Neuronal stem cell (in vitro differentiated cells): Measurements from ENCODE around the gene KLHL12. TPM values are rescaled to one million over a fixed set of nuclear protein-coding genes. Genes with fewer than 3 reads are reported as not detected.

Source experiments
- DNase-seq: peaks from one replicate; pipeline ENCODE4 v3.0.0-alpha.2; 2013; ENCODE audit warnings: low spot score
- H2AFZ ChIP-seq: one replicate; pipeline ENCODE4 v1.6.1; 2013; ENCODE audit warnings: mild to moderate bottlenecking, low read length, inconsistent platforms
- H2AK5ac ChIP-seq: 2 replicates; pipeline ENCODE4 v1.6.1; 2013; ENCODE audit warnings: low read depth, mild to moderate bottlenecking, inconsistent platforms, low read length, moderate library complexity, mixed read lengths
- H2BK120ac ChIP-seq: 2 replicates; pipeline ENCODE4 v1.6.1; 2013; ENCODE audit warnings: low read depth, mild to moderate bottlenecking, inconsistent platforms, low read length, moderate library complexity, mixed read lengths
- H2BK12ac ChIP-seq: one replicate; pipeline ENCODE4 v1.6.1; 2013; ENCODE audit warnings: low read length, inconsistent platforms
- H2BK15ac ChIP-seq: 2 replicates; pipeline ENCODE4 v1.6.1; 2013; ENCODE audit warnings: mild to moderate bottlenecking, low read length, inconsistent platforms, mixed read lengths
- H2BK5ac ChIP-seq: one replicate; pipeline ENCODE4 v1.6.1; 2013; ENCODE audit warnings: inconsistent platforms, mild to moderate bottlenecking, low read length, moderate library complexity
- H3K14ac ChIP-seq: one replicate; pipeline ENCODE4 v1.6.1; 2013; ENCODE audit warnings: low read length, inconsistent platforms
- H3K18ac ChIP-seq: 2 replicates; pipeline ENCODE4 v1.6.1; 2013; ENCODE audit warnings: low read length, inconsistent platforms
- H3K23ac ChIP-seq: 2 replicates; pipeline ENCODE4 v1.6.1; 2013; ENCODE audit warnings: low read depth, mild to moderate bottlenecking, mixed read lengths, low read length, inconsistent platforms; ENCODE audit not compliant: poor library complexity
- H3K27ac ChIP-seq: replicated peaks from 3 replicates; pipeline ENCODE4 v1.5.1; 2013; ENCODE audit warnings: low read length, inconsistent platforms
- H3K27me3 ChIP-seq, 3 experiments: 2 replicates each; pipeline ENCODE4 v1.6.1; 2013; ENCODE audit warnings: low read length in 3 of 3, mild to moderate bottlenecking in 2 of 3, inconsistent platforms in 1 of 3, low read depth in 1 of 3, mixed read lengths in 1 of 3, moderate library complexity in 1 of 3; ENCODE audit not compliant: control insufficient read depth in 3 of 3, insufficient read depth in 3 of 3
- H3K36me3 ChIP-seq, 2 donors: replicated peaks in 1 of 2; 2 replicates each; pipeline ENCODE4 v1.6.1; 2013; ENCODE audit warnings: low read length in 2 of 2; ENCODE audit not compliant: control insufficient read depth in 2 of 2, insufficient read depth in 2 of 2
- H3K4ac ChIP-seq: 2 replicates; pipeline ENCODE4 v1.6.1; 2013; ENCODE audit warnings: inconsistent platforms, mild to moderate bottlenecking, low read length, moderate library complexity
- H3K4me1 ChIP-seq, 2 donors: 1 replicate in 1 of 2; 2 replicates in 1 of 2; pipeline ENCODE4 v1.6.1; 2013; ENCODE audit warnings: low read length in 2 of 2, low read depth in 1 of 2; ENCODE audit not compliant: control insufficient read depth in 2 of 2, insufficient read depth in 1 of 2
- H3K4me2 ChIP-seq: one replicate; pipeline ENCODE4 v1.6.1; 2013; ENCODE audit warnings: mild to moderate bottlenecking, low read length, inconsistent platforms; ENCODE audit not compliant: insufficient read depth, poor library complexity, severe bottlenecking
- H3K4me3 ChIP-seq, 2 donors: 2 replicates each; pipeline ENCODE4 v1.5.1; 2013; ENCODE audit warnings: low read length in 2 of 2, mild to moderate bottlenecking in 2 of 2, inconsistent platforms in 1 of 2, moderate library complexity in 1 of 2
- H3K79me1 ChIP-seq: one replicate; pipeline ENCODE4 v1.6.1; 2013; ENCODE audit warnings: low read depth, mild to moderate bottlenecking, inconsistent platforms, low read length, moderate library complexity
- H3K9ac ChIP-seq: one replicate; pipeline ENCODE4 v1.6.1; 2013; ENCODE audit warnings: mild to moderate bottlenecking, low read depth, low read length, inconsistent platforms; ENCODE audit not compliant: poor library complexity
- H3K9me3 ChIP-seq, 2 donors: replicated peaks in 1 of 2; 2 replicates each; pipeline versions ENCODE3 to v1.6.1; 2013; ENCODE audit warnings: low read length in 2 of 2, mild to moderate bottlenecking in 2 of 2, inconsistent platforms in 1 of 2, low read depth in 1 of 2, mixed read lengths in 1 of 2, moderate library complexity in 1 of 2; ENCODE audit not compliant: control insufficient read depth in 2 of 2, insufficient read depth in 1 of 2
- H4K8ac ChIP-seq: one replicate; pipeline ENCODE4 v1.6.1; 2013; ENCODE audit warnings: low read depth, mild to moderate bottlenecking, inconsistent platforms, low read length, moderate library complexity
- H4K91ac ChIP-seq: one replicate; pipeline ENCODE4 v1.6.1; 2013; ENCODE audit warnings: low read length, low read depth, mild to moderate bottlenecking, inconsistent platforms; ENCODE audit not compliant: poor library complexity
- WGBS, 2 donors: extraction: QIAGEN DNeasy Blood & Tissue Kit; methylation state at CpG; one replicate each; pipeline ENCODE4 v1.1.7; 2013; ENCODE audit warnings: missing lambda C conversion rate in 2 of 2, mixed read lengths in 1 of 2; ENCODE audit not compliant: insufficient read length in 2 of 2, insufficient replicate concordance in 1 of 2; ENCODE audit errors: extremely low coverage in 2 of 2; 5-methylcytosine and 5-hydroxymethylcytosine counted together
- polyA plus RNA-seq, 2 experiments: library from polyadenylated mRNA; stranded (reverse); fragments of 200-250 nt; gene quantifications; one replicate each; pipeline ENCODE4 v1.2.3, GENCODE V29; 2013

The KLHL12 gene
- 20.0 TPM for polyA plus RNA-seq (2013, experiment 1 of 2)
- polyA plus RNA-seq (2013, experiment 2 of 2) = 20.3 TPM

DNA sequence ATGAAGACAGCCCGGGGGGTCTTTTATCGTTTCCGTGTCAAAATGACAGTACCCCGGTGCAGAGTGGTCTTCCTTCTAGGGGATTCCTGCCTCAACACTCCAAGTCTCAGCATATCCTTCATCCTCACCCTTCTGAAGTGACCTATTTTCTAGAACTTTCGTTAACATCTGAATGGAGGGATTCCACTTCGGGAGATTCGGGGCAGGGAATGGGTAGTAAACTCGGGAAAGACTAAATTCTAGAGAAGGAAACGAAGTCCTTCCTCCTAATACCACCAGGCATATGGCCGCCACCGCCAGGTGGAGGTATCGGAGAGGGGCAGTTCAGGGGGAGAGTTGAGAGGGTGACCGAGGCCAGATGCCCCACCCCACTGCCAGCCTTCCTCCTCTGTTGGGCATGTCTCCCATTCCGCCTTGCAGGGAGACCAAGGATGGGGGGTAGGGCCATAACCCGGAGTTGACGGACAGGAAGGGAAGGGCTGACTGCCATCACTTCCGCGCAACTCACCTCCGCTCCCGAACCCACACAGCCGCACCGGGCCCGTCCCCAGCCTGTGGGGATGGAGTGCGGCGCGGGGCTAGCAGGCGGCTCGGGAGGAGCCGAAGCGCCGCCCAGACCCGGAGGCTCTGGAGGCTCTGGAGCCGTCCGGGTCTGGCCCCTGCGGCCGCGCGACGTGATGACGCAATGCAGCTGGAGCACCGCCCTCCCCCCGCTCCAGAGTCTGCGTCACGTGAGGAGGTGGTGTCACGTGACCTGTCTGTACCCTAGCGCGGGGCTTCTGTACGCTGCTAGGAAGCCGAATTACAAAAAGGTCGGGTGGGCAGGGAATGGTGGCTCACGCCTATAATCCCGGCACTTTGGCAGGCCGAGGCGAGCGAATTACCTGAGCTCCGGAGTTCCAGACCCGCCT lies at the start of gene KLHL12:
Gene KLHL12, minus strand, starts transcription at position 654 of the 911 bp plus-strand sequence. CDS start 2,072 bp downstream, outside the sequence.
- H3K18ac ChIP-seq = peak within 1 kb of the TSS; percentile 91
- no peak within 1 kb of the TSS for H2BK12ac ChIP-seq
- H2BK5ac ChIP-seq = no peak within 1 kb of the TSS
- no peak within 1 kb of the TSS for H2BK120ac ChIP-seq
- no peak within 1 kb of the TSS for H3K14ac ChIP-seq
- peaks cover 0 to 29% of the 10 kb centered on the region in 2 donors for H3K36me3 ChIP-seq
- H4K91ac ChIP-seq = peak within 1 kb of the TSS; percentile 34
- H2BK15ac ChIP-seq = no peak within 1 kb of the TSS
- H3K9ac ChIP-seq = peak within 1 kb of the TSS; percentile 88
- H3K27me3 ChIP-seq = no peaks in the 10 kb centered on the region
- H3K4me3 ChIP-seq = peak within 1 kb of the TSS; percentile 70 to 95
- no peaks in the 10 kb centered on the region for H3K9me3 ChIP-seq
- peak within 1 kb of the TSS; percentile 60 for H3K4me2 ChIP-seq
- no peaks in the 10 kb centered on the region for H3K4me1 ChIP-seq
- WGBS, 2 donors = no CpG with 5 or more reads among the region's 57 CpGs
- peak; percentile 97 for DNase-seq
- no peak within 1 kb of the TSS for H2AK5ac ChIP-seq
- H3K23ac ChIP-seq = peak within 1 kb of the TSS; percentile 94
- no peak within 1 kb of the TSS for H4K8ac ChIP-seq
- no peaks in the 10 kb centered on the region for H3K79me1 ChIP-seq
- peak within 1 kb of the TSS; percentile 95 for H2AFZ ChIP-seq
- peak within 1 kb of the TSS; percentile 84 for H3K27ac ChIP-seq
- H3K4ac ChIP-seq = no peak within 1 kb of the TSS

DNA sequence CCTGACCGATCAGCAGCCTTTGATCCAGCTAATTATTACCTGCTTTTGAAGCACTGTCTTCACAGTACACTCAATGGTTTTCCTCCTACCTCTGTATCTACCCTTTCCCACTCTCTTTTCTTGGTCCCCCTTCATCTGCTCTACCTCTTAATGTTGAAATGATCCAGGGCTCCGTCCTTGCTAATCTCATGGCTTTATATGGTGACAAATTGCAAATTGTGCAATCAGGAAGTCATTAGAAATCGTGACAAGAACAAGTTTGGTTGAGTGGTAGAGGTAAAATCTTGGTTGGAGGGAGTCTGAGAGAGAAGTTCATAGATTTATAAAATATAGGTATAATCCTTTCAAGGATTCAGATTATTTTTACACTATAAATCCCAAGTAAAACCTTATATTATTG lies 49.6 kb upstream of the KLHL12 start:
- no peak overlapping the region for H2AK5ac ChIP-seq
- no peak overlapping the region for H3K27ac ChIP-seq
- H3K9ac ChIP-seq = no peak overlapping the region
- H3K4me1 ChIP-seq = no peaks in the 10 kb centered on the region
- H3K4ac ChIP-seq = no peak overlapping the region
- WGBS, 2 donors = no CpG with 5 or more reads among the region's 3 CpGs
- no peak overlapping the region for H3K4me3 ChIP-seq
- H3K18ac ChIP-seq = no peak overlapping the region
- no peaks in the 10 kb centered on the region for H3K9me3 ChIP-seq
- H2AFZ ChIP-seq = no peak overlapping the region
- no peaks in the 10 kb centered on the region for H3K36me3 ChIP-seq
- no peak overlapping the region for H2BK15ac ChIP-seq
- H3K4me2 ChIP-seq = no peak overlapping the region
- H2BK120ac ChIP-seq = no peak overlapping the region
- H3K27me3 ChIP-seq = peaks cover 0 to 69% (median 2%) of the 10 kb centered on the region in 3 experiments
- no peak overlapping the region for H2BK5ac ChIP-seq
- no peak overlapping the region for H3K23ac ChIP-seq
- no peak overlapping the region for H2BK12ac ChIP-seq
- DNase-seq = no peak
- no peak overlapping the region for H4K8ac ChIP-seq
- H4K91ac ChIP-seq = no peak overlapping the region
- H3K79me1 ChIP-seq = no peaks in the 10 kb centered on the region
- H3K14ac ChIP-seq = no peak overlapping the region

DNA sequence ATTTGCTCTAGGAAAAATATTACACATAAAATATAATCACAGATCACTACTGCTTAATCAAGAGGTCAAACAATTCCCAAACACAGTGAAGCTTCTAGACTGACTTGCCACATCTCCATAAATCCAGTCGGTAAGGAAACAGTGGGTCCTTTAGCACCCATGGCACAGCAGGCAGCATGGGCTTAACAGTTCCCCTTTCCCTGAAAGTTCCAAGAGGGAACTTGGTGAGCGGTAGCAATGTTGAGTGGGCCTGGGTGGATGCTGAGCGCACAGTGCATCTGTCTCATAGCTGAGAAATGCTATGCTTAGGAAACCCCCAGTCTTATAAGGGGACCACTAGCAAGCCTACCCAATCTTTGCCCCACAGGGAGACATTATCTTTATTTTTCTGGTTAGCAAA lies 47.8 kb upstream of the KLHL12 start:
- Histone ChIP-seq H3K27ac (no peak overlapping the region), H3K36me3 (no peaks in the 10 kb centered on the region), H3K9me3 (no peaks in the 10 kb centered on the region), H3K23ac (peak overlapping the region; percentile 45), H3K27me3 (peaks cover 0 to 53% (median 2%) of the 10 kb centered on the region in 3 experiments), H2BK5ac (no peak overlapping the region), H3K4me1 (no peaks in the 10 kb centered on the region), H2AK5ac (no peak overlapping the region), H3K4me2 (no peak overlapping the region), H3K18ac (no peak overlapping the region), H3K4ac (no peak overlapping the region), H4K91ac (no peak overlapping the region), H2BK15ac (no peak overlapping the region), H2AFZ (no peak overlapping the region), H3K4me3 (no peak overlapping the region), H3K9ac (no peak overlapping the region), H2BK120ac (no peak overlapping the region), H2BK12ac (no peak overlapping the region), H3K79me1 (no peaks in the 10 kb centered on the region), H3K14ac (no peak overlapping the region), H4K8ac (no peak overlapping the region)
- DNase-seq = no peak
- no CpG with 5 or more reads among the region's 3 CpGs for WGBS, 2 donors

DNA sequence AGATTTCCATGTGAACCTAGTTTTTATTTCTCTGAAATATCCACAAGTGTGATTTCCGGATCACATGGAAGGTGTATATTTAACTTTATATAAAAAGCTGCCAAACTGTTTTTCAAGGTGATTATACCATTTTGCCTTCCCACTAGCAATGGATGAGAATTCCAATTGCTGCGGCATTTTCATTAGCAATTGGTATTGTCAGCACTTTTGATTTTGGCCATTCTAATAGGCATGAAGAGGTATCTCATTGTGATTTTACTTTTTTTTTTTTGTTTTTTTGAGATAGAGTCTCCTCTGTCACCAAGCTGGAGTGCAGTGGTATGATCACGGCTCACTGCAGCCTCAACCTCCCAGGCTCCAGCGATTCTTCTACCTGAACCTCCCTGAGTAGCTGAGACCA lies 45.0 kb upstream of the KLHL12 start:
- no peak overlapping the region for H3K27ac ChIP-seq
- no peak overlapping the region for H4K8ac ChIP-seq
- no CpG with 5 or more reads among the region's 4 CpGs for WGBS, 2 donors
- no peak overlapping the region for H2BK5ac ChIP-seq
- no peak overlapping the region for H3K18ac ChIP-seq
- peaks cover 0 to 28% (median 2%) of the 10 kb centered on the region in 3 experiments for H3K27me3 ChIP-seq
- H2BK120ac ChIP-seq = no peak overlapping the region
- H3K4me1 ChIP-seq = peaks cover 4% of the 10 kb centered on the region in 2 donors
- H3K79me1 ChIP-seq = no peaks in the 10 kb centered on the region
- no peak overlapping the region for H3K14ac ChIP-seq
- no peak overlapping the region for H3K23ac ChIP-seq
- no peak overlapping the region for H2AFZ ChIP-seq
- no peaks in the 10 kb centered on the region for H3K36me3 ChIP-seq
- H2BK15ac ChIP-seq = no peak overlapping the region
- H2AK5ac ChIP-seq = no peak overlapping the region
- no peak overlapping the region for H2BK12ac ChIP-seq
- H3K9me3 ChIP-seq = no peaks in the 10 kb centered on the region
- H3K4me2 ChIP-seq = no peak overlapping the region
- H3K4ac ChIP-seq = no peak overlapping the region
- no peak overlapping the region for H4K91ac ChIP-seq
- no peak overlapping the region for H3K4me3 ChIP-seq
- DNase-seq = no peak
- no peak overlapping the region for H3K9ac ChIP-seq
